SK-N-SH treated with all-trans-retinoic acid at 6 μM for 48 hours (cell line): ENCODE measurements around the gene FAM20C.

ENCODE experiments used
- ATAC-seq: fragments of 200-7000 bp; cut with Tn5 transposase; 3 replicates; pipeline ENCODE4 v1.9.1; 2020; ENCODE audit warnings: mild to moderate bottlenecking, moderate library complexity
- ARNTL ChIP-seq: fragments of 450-650 bp; formaldehyde crosslinking; IDR thresholded peaks from 2 replicates; pipeline ENCODE4 v1.5.0; 2020; ENCODE audit warnings: low read depth, mild to moderate bottlenecking, moderate library complexity, borderline replicate concordance
- BACH2 ChIP-seq: fragments of 250-450 bp; sonication (Bioruptor Pico); IDR thresholded peaks from 2 replicates; pipeline ENCODE4 v1.9.0; 2021; ENCODE audit warnings: mild to moderate bottlenecking, borderline replicate concordance
- CREB5 ChIP-seq: fragments of 250-450 bp; sonication (Bioruptor Pico); IDR thresholded peaks from 2 replicates; pipeline ENCODE4 v1.5.1; 2020; ENCODE audit warnings: low read depth, mild to moderate bottlenecking, moderate library complexity
- CSDC2 ChIP-seq: fragments of 250-450 bp; sonication (Bioruptor Pico); IDR thresholded peaks from 2 replicates; pipeline ENCODE4 v1.5.0; 2020; ENCODE audit warnings: mild to moderate bottlenecking, moderate library complexity
- CSRNP3 ChIP-seq: fragments of 250-450 bp; sonication (Bioruptor Pico); IDR thresholded peaks from 2 replicates; pipeline ENCODE4 v1.5.1; 2021; ENCODE audit warnings: mild to moderate bottlenecking, moderate library complexity
- ESRRG ChIP-seq: fragments of 250-450 bp; sonication (Bioruptor Pico); IDR thresholded peaks from 2 replicates; pipeline ENCODE4 v1.6.1; 2021; ENCODE audit warnings: mild to moderate bottlenecking
- GLIS3 ChIP-seq: fragments of 250-450 bp; sonication (Bioruptor Pico); IDR thresholded peaks from 2 replicates; pipeline ENCODE4 v1.5.0; 2020; ENCODE audit warnings: mild to moderate bottlenecking, moderate library complexity
- ISL1 ChIP-seq: fragments of 250-450 bp; sonication (Bioruptor Pico); IDR thresholded peaks from 2 replicates; pipeline ENCODE4 v2.1.2; 2022; ENCODE audit warnings: mild to moderate bottlenecking, moderate library complexity
- OSR1 ChIP-seq: fragments of 250-450 bp; sonication (Bioruptor Pico); IDR thresholded peaks from 2 replicates; pipeline ENCODE4 v1.8.0; 2022; ENCODE audit warnings: moderate library complexity, mild to moderate bottlenecking, inconsistent platforms
- PATZ1 ChIP-seq: fragments of 250-450 bp; sonication (Bioruptor Pico); IDR thresholded peaks from 2 replicates; pipeline ENCODE4 v1.8.0; 2020; ENCODE audit warnings: mild to moderate bottlenecking, moderate library complexity, borderline replicate concordance
- POU6F1 ChIP-seq: fragments of 250-450 bp; sonication (Bioruptor Pico); IDR thresholded peaks from 2 replicates; pipeline ENCODE4 v1.8.0; 2021; ENCODE audit warnings: low read depth, mild to moderate bottlenecking, moderate library complexity, borderline replicate concordance
- PPARA ChIP-seq: fragments of 250-450 bp; sonication (Bioruptor Pico); IDR thresholded peaks from 2 replicates; pipeline ENCODE4 v1.5.0; 2020; ENCODE audit warnings: mild to moderate bottlenecking, borderline replicate concordance
- RARB ChIP-seq: fragments of 250-450 bp; sonication (Bioruptor Pico); IDR thresholded peaks from 2 replicates; pipeline ENCODE4 v1.8.0; 2021; ENCODE audit warnings: mild to moderate bottlenecking, moderate library complexity
- TCF4 ChIP-seq: fragments of 250-450 bp; sonication (Bioruptor Pico); IDR thresholded peaks from 2 replicates; pipeline ENCODE4 v1.8.0; 2021; ENCODE audit warnings: mild to moderate bottlenecking, moderate library complexity, borderline replicate concordance
- TOX ChIP-seq: fragments of 250-450 bp; sonication (Bioruptor Pico); IDR thresholded peaks from 2 replicates; pipeline ENCODE4 v1.8.0; 2021; ENCODE audit warnings: mild to moderate bottlenecking, moderate library complexity, borderline replicate concordance
- ZC3H10 ChIP-seq: fragments of 250-450 bp; sonication (Bioruptor Pico); IDR thresholded peaks from 2 replicates; pipeline ENCODE4 v1.5.1; 2021; ENCODE audit warnings: mild to moderate bottlenecking, moderate library complexity
- ZFP3 ChIP-seq: fragments of 250-450 bp; sonication (Bioruptor Pico); IDR thresholded peaks from 2 replicates; pipeline ENCODE4 v1.5.0; 2020; ENCODE audit warnings: mild to moderate bottlenecking, moderate library complexity
- ZFP30 ChIP-seq: fragments of 450-650 bp; formaldehyde crosslinking; IDR thresholded peaks from 2 replicates; pipeline ENCODE4 v1.5.0; 2022; ENCODE audit warnings: mild to moderate bottlenecking, moderate library complexity
- ZNF565 ChIP-seq: fragments of 450-650 bp; formaldehyde crosslinking; conservative IDR thresholded peaks from 2 replicates; pipeline ENCODE4 v1.5.0; 2020; ENCODE audit warnings: low read depth, mild to moderate bottlenecking, moderate library complexity
- ZNF8 ChIP-seq: fragments of 450-650 bp; formaldehyde crosslinking; IDR thresholded peaks from 2 replicates; pipeline ENCODE4 v1.5.0; 2020; ENCODE audit warnings: mild to moderate bottlenecking, moderate library complexity

FAM20C gene

GRCh38 chr7:212754-213153 is 20.4 kb downstream of the FAM20C start:
- ATAC-seq: no peak
- TF ChIP-seq ZFP3 (CRISPR knock-in tag) (no peak), PATZ1 (CRISPR knock-in tag) (no peak), ISL1 (no peak), ESRRG (CRISPR knock-in tag) (no peak), TCF4 (no peak), RARB (CRISPR knock-in tag) (no peak), ZNF8 (CRISPR knock-in tag) (no peak), CREB5 (CRISPR knock-in tag) (no peak), TOX (CRISPR knock-in tag) (no peak), ZNF565 (CRISPR knock-in tag) (no peak), BACH2 (CRISPR knock-in tag) (no peak), GLIS3 (CRISPR knock-in tag) (no peak), ZFP30 (CRISPR knock-in tag) (no peak)

GRCh38 chr7:213324-213993 is 21.1 kb downstream of the FAM20C start:
- TF ChIP-seq ARNTL (CRISPR knock-in tag): no peak
- no peak for TF ChIP-seq ZFP3 (CRISPR knock-in tag)
- TF ChIP-seq CSRNP3 (CRISPR knock-in tag): no peak
- no peak for TF ChIP-seq TOX (CRISPR knock-in tag)
- TF ChIP-seq POU6F1 (CRISPR knock-in tag): no peak
- TF ChIP-seq RARB (CRISPR knock-in tag): no peak
- no peak for TF ChIP-seq BACH2 (CRISPR knock-in tag)
- no peak for TF ChIP-seq OSR1 (CRISPR knock-in tag)
- TF ChIP-seq ZC3H10 (CRISPR knock-in tag): no peak
- TF ChIP-seq CSDC2 (CRISPR knock-in tag): no peak
- no peak for TF ChIP-seq PATZ1 (CRISPR knock-in tag)
- TF ChIP-seq ZNF8 (CRISPR knock-in tag): no peak
- TF ChIP-seq GLIS3 (CRISPR knock-in tag): no peak
- no peak for TF ChIP-seq CREB5 (CRISPR knock-in tag)
- no peak for TF ChIP-seq ISL1
- no peak for TF ChIP-seq ZFP30 (CRISPR knock-in tag)
- no peak for TF ChIP-seq PPARA (CRISPR knock-in tag)
- TF ChIP-seq ZNF565 (CRISPR knock-in tag): no peak
- ATAC-seq: no peak
